ENCODE data around the gene CST4.
"Not testable (repeated sequence)": the region's sequence is repeated elsewhere in the genome, so short reads cannot be mapped to it uniquely, and the experiment has no call there.

CST4 gene

DNA sequence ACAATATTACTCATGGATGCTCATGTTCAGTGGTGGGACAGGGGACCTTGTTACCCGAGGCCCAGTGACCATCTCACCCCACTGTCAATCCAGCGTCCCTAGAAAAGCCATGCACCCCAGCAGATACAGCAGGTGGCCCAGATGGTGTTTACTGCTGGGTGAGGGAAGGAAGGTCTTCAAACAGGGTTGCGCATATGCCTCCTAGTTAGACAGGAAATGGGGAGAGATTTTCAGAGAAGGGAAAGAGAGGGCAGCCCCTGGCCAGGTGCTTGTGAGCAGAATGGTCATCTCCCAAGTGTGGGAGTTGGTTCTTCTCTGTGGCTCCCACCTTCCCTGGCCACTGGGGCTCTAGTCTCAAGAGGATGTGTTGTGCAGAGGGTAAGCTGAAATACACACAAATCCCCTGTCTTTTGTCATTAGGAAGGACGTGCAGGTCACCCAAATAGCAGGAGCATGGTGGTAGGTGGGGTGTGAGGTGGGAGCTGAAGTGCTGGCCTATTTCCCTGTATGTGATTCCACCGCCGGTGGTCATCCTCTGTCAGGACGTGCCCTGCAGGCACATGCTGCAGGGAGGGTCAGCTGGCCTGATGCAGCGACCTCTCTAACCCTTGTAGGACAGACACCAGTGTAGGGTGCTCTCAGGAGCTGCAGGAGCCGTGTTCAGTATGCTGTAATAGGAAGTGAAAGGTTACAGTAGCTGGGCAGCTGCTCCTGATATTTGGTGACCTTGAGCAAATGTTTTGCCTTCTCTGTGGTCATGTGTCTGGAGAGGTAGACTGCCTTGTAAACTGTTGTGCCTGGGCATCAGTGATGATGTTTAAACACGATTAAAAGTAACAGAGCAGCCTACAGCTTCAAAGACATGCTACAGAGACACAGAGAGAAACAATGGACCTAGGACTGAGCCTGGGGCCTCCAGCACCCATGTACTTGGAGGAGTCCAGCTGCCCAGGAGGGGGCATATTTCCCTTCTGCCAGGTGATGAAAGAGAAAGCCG, 47.9 kb downstream of the CST4 start:
- DNase-seq (ENCODE audit: low read depth) = no peak

DNA sequence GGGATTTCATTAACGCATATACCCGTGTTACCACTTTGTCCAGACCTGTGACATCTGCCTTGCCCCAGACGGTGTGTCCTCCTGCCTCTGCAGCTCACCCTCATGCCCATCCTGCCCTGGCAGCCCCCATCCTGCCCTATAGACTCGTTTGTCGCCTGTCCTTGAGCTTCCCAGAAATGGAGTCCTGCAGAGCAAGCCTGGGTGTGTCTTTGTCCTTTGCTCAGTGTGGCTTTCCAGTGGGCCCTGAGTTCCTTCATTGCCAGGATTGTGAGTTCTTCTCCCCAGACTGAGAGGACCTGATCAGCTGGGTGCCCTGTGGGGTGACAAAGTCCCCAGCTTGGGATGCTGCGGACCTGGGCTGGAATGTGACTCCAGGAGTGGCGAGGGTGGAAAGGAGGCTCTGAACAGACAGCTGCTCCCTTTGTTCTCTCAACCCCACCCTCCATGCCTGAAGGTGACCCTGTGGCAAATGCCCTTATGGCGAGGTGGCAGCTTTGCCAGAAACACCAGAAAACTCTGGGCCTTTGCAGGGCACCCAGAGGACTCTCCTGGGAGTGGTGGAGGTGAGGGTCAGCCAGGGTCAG, 48.7 kb downstream of the CST4 start:
- no peak for DNase-seq (ENCODE audit: low read depth)

DNA sequence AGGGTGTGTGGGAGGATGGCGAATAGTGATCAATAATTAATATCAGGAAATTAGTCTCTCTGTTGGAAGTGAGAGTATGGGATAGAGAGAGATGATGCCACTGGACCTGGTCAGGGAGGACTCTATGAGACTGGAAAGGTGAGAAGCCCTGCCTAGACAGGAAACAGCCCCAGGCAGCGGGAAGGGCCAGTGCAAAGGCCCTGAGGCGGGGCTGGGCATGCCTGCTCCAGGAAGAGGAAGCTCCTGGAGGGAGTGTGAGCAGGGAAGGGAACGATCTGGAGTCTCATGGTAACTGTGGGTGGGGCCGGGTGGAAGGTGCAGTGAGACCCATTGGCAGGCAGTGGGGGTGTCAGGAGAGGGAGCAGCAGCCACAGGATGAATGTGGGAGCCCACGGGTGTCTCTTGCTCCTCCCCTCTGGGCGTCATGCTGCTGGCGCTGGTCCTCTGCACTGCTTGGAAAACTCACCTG, 49.3 kb downstream of the CST4 start:
- DNase-seq (ENCODE audit: low read depth) = no peak

DNA sequence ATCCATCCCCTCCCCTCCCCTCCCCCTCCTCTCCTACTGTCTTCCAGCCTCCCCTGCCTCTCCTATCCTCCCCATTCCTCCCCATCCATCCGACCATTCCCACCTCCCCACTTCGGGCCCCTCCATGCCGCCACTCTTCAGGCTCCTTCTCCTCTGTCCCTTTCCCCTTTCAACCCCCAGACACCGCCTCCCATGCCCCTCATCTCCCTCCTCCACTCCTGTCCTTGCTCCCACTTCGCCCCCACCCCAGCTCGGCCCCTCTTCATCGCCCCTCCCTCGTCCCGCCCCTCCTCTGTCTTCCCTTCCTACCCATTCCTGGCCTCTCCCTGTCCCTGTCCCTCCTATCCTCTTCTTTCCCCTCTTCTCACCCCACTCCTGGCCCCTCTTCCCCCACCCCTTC, 50.5 kb downstream of the CST4 start:
- DNase-seq (ENCODE audit: low read depth) = no peak

DNA sequence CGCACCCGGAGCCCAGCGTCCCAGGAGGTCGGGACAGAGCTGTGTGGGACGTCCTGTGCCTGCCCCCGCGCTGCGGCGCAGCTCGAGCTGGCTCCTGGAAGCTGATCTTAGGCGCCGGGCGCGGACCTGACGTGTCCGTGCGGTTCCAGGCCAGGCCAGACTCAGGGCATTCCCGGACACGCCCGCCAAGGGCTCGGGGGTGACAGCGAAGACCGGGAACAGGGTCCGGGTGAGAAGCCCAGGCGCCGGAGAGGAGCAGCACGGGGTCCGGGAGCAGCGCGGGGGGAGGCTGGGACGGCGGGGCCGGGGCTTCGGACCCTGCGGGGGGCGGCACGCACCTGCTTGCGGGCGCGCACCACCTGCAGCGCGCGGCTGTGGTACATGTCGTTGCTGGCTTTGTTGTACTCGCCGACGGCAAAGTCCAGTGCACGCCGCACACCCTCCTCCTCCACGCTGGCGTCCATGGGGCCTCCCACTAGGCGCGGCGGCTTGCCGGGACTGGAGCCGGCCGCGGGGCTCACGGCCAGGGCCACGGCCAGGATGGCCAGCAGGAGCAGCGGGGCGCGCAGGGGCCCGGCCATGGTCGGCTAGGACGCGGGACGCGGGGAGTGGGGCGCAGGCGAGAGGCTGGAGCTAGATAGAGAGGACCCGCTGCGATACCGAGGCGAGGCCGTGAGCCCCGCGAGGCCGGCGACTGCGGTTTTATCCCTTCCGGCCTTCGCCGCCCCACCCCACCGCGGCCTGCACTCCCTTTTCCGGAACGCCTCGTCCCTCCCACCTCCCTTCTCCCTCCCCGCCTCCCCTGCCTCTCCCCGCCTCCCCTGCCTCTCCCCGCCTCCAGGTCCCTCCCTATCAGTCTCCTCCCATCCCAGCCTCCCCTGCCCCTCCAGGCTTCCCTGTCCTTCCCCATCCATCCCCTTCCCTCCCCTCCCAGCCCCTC, 51.3 kb downstream of the CST4 start, which contains the start of gene CST3:
TSS of gene CST3 (minus strand) at position 674 of the 940 bp plus-strand sequence. CDS start at position 581, 93 bp downstream.
- DNase-seq (ENCODE audit: low read depth) = peak; percentile 81

DNA sequence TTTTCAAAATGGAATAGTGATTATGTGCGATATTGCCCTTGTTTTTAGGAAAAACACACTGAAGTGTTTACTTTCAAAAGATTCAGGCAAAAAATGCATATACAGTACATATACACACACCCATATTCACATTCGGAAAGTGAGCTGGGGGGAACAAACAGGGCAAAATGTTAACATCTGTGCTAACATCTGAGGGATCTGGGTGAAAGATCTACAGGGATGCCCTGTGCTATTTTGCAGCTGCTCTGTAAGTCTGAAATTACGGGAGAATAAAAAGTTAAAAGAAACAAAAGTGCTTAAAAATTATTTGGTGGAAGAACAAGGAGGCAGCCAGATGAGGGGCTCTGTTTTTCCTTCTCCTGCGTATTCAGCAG, 51.9 kb downstream of the CST4 start:
- no peak for DNase-seq (ENCODE audit: low read depth)

DNA sequence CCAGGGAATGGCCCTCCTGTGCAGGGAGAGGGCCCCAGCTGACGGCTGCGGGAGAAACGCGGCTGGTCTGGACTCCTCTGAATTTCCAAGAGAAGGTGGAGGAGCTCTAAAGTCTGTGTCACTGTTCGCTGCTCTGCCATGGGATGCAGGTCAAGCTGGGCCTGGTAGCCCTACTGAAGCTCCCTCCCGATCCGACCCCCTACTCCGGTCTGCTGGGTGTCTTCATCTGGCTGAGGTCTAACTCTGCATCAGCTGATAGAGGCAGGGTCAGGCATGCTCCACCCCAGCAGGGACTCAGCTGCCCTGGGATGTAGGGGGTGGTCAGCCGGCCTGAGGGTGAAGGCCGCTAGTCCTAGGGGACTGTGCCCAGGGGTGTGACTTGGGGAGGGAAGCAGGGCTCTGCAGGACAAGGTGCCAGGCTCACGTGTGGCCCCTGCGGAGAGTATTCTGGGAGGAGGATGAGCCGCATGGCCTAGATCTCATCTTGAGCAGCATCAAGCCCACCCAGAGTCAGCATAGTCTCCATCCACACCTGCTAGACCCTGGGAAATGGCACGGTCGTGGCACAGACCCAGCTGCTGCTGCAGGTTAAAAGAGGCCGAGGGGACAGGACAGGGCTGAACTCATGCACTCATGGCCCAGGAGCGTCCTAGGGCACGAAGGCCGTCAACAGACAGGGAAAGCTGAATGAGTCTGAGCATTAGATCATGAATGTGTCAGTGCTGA, 52.5 kb downstream of the CST4 start:
- DNase-seq (ENCODE audit: low read depth) = no peak

DNA sequence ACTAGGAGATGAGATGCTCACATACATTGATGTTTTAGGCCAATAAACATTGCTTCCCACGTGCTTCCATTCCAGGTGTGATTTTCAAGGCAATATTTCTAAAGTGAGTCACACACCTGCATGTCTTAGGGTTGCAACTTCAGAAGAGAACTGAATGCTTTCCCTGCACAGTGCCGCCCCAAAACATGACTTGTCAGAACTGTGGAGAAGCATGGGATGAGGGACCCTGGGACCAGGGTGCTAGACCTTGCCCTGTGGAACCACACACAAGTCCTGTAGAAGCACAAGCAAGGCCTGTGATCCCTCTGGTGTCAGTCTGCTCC, 53.1 kb downstream of the CST4 start:
- not testable (repeated sequence) for DNase-seq (ENCODE audit: low read depth)
